K562 (cell line): ENCODE measurements around the gene ECE2. TPM values are rescaled to one million over a fixed set of nuclear protein-coding genes. Genes with fewer than 3 reads are reported as not detected.

Source experiments
- CUX1 ChIP-seq: fragments of 200-800 bp; sonication (Bioruptor generic); IDR thresholded peaks from 2 replicates; pipeline ENCODE4 v1.6.1; 2016; ENCODE audit warnings: missing genetic modification characterization, missing compliant biosample characterization
- HNRNPK ChIP-seq: fragments of 200-400 bp; formaldehyde crosslinking; IDR thresholded peaks from one replicate; pipeline ENCODE4 v1.6.1; 2018; ENCODE audit warnings: mild to moderate bottlenecking, low read depth, low read length; ENCODE audit not compliant: poor library complexity, severe bottlenecking
- RBM14 ChIP-seq: fragments of 200-400 bp; formaldehyde crosslinking; IDR thresholded peaks from 2 replicates; pipeline ENCODE4 v1.6.1; 2018; ENCODE audit warnings: low read depth, mild to moderate bottlenecking, low read length, moderate library complexity, borderline replicate concordance; ENCODE audit not compliant: insufficient read depth
- RBM25 ChIP-seq: fragments of 200-400 bp; formaldehyde crosslinking; IDR thresholded peaks from 2 replicates; pipeline ENCODE4 v1.6.1; 2018; ENCODE audit warnings: low read length, low read depth, moderate library complexity; ENCODE audit not compliant: severe bottlenecking
- THAP12 ChIP-seq: fragments of 250-450 bp; sonication (Bioruptor Pico); IDR thresholded peaks from 2 replicates; pipeline ENCODE4 v1.9.0; 2021; ENCODE audit warnings: mild to moderate bottlenecking, inconsistent platforms
- ZBTB40 ChIP-seq, 2 experiments: fragments of 450-650 bp in 1 of 2; sonication (generic) in 1 of 2; formaldehyde crosslinking in 1 of 2; IDR thresholded peaks; 2 replicates each; pipeline versions ENCODE4 v1.7.1 to v1.9.0; 2016 to 2022; ENCODE audit warnings: inconsistent platforms in 1 of 2, mild to moderate bottlenecking in 1 of 2, missing genetic modification reagents in 1 of 2
- ZNF140 ChIP-seq: fragments of 250-450 bp; sonication (Bioruptor Pico); IDR thresholded peaks from 2 replicates; pipeline ENCODE4 v1.8.0; 2021; ENCODE audit warnings: moderate library complexity, mild to moderate bottlenecking, inconsistent platforms
- ZNF445 ChIP-seq: fragments of 250-450 bp; sonication (Bioruptor Pico); IDR thresholded peaks from 2 replicates; pipeline ENCODE4 v1.4.0; 2020; ENCODE audit warnings: low read depth, mild to moderate bottlenecking, moderate library complexity
- ZNF696 ChIP-seq: fragments of 250-450 bp; sonication (Bioruptor Pico); conservative IDR thresholded peaks from 2 replicates; pipeline ENCODE4 v1.4.0; 2020; ENCODE audit warnings: mild to moderate bottlenecking, moderate library complexity
- polyA plus RNA-seq, 8 experiments: library from polyadenylated mRNA; depleted of rRNA in 4 of 8; stranded (reverse) in 5 of 8; unstranded in 3 of 8; fragments of >200 nt; fragmentation: Nextera tagmentation in 2 of 8; fragmentation: Illumina TruSeq in 1 of 8; extraction: Ambion mirVana in 2 of 8; extraction: Trizol in 1 of 8; gene quantifications; 2 replicates each; pipeline versions ENCODE4 v1.2.1 to v1.2.3, GENCODE V29; 2011 to 2014; ENCODE audit warnings: inconsistent platforms in 1 of 8, missing spikeins in 1 of 8
- total RNA-seq, 7 experiments: library from RNA; depleted of rRNA in 6 of 7; stranded (reverse); fragments of >200 nt in 6 of 7; fragmentation: Illumina TruSeq in 2 of 7; extraction: Trizol in 2 of 7; gene quantifications; 2 replicates each; pipeline versions ENCODE4 v1.2.1 to v1.2.3, GENCODE V29; 2011 to 2021; ENCODE audit warnings: low replicate concordance in 1 of 7

The ECE2 gene
- total and polyA plus RNA-seq, 9 of the 15 experiments (the other 6 are each of a cell fraction or from before 2014, with no cell fraction given): not detected

- TF ChIP-seq THAP12: no peak
- no peak for TF ChIP-seq ZNF140 (CRISPR knock-in tag)
- TF ChIP-seq RBM25: no peak
- TF ChIP-seq ZNF445 (CRISPR knock-in tag): no peak
- no peak for TF ChIP-seq RBM14
- no peak for TF ChIP-seq CUX1 (CRISPR knock-in tag)
- TF ChIP-seq ZBTB40 (IDR thresholded peaks at IDR 0.05): no peak
- TF ChIP-seq ZBTB40 (CRISPR knock-in tag; IDR thresholded peaks at IDR 0.05): no peak
- TF ChIP-seq HNRNPK: no peak
- no peak for TF ChIP-seq ZNF696 (CRISPR knock-in tag)
Observed at GRCh38 chr3:184334470-184335158, 58.8 kb downstream of the ECE2 start (continued).
